Mucosa of descending colon (tissue), 3 donors: ENCODE measurements around the gene SAPCD1. TPM values are rescaled to one million over a fixed set of nuclear protein-coding genes. Genes with fewer than 3 reads are reported as not detected.
A peak's percentile ranks its signal among the peaks of the same experiment; 100 is the strongest.

Experiments
- ATAC-seq: fragments of 200-7000 bp; cut with Tn5 transposase; one replicate; pipeline ENCODE4 v1.9.1; 2020; ENCODE audit warnings: mild to moderate bottlenecking, moderate library complexity
- DNase-seq, 3 donors: peaks; one replicate each; pipeline ENCODE4 v3.0.0-alpha.2; 2020
- H3K36me3 ChIP-seq: fragments of 200-600 bp; one replicate; pipeline ENCODE4 v1.8.0; 2021; ENCODE audit warnings: low read depth, mild to moderate bottlenecking
- H3K4me1 ChIP-seq: fragments of 200-600 bp; one replicate; pipeline ENCODE4 v1.8.0; 2021; ENCODE audit warnings: low read depth, mild to moderate bottlenecking
- H3K4me3 ChIP-seq: fragments of 200-600 bp; one replicate; pipeline ENCODE4 v1.8.0; 2021; ENCODE audit warnings: mild to moderate bottlenecking
- H3K9me3 ChIP-seq: fragments of 200-600 bp; one replicate; pipeline ENCODE4 v1.8.0; 2021; ENCODE audit warnings: mild to moderate bottlenecking
- CTCF ChIP-seq: fragments of 200-600 bp; IDR thresholded peaks from one replicate; pipeline ENCODE4 v1.8.0; 2022; ENCODE audit warnings: antibody characterized with exemption, mild to moderate bottlenecking
- intact Hi-C, 2 donors: fragments of 100-400 bp; cut with DNase I in 1 of 2; cut with micrococcal nuclease in 1 of 2; formaldehyde crosslinking; loops; one replicate each; pipeline versions ENCODE4 v1.11.0 to v1.11.1; 2022; cut with DNase I, micrococcal nuclease
- total RNA-seq, 3 donors: library from RNA; stranded (reverse); fragmentation: NEBNext Ultra II Directional in 2 of 3; extraction: Animal tissue kit (Norgen Biotek cat#: 25700) in 2 of 3; gene quantifications; one replicate each; pipeline versions ENCODE4 v1.2.1 to v1.2.4, GENCODE V29; 2021 to 2023
- donor health status: DM: no; HTN: no; CAD: no; lungs with moderate emphysema.
- donor health status: DM: no; HTN: no; CAD: no.
- donor health status: DM: no; HTN: yes; CAD: no.

Gene SAPCD1
- total RNA-seq, 3 donors from 2014 or later: 2.5 to 9.6 (median 4.3) TPM

- intact Hi-C loops: no loop called here
- DNase-seq: no peak
- no peak for TF ChIP-seq CTCF
Observed at GRCh38 chr6:31781244-31782125, 19.0 kb downstream of the SAPCD1 start.

GRCh38 chr6:31782126-31782855, 19.8 kb downstream of the SAPCD1 start:
- no peaks in the 10 kb centered on the region for H3K9me3 ChIP-seq
- DNase-seq: no peak
- peaks cover 2% of the 10 kb centered on the region for H3K4me1 ChIP-seq
- ATAC-seq: no peak
- no peak for TF ChIP-seq CTCF
- peaks cover 3% of the 10 kb centered on the region for H3K36me3 ChIP-seq
- H3K4me3 ChIP-seq: no peak overlapping the region
- intact Hi-C loops: no loop called here

More at GRCh38 chr6:31781244-31782125, 19.0 kb downstream of the SAPCD1 start:
- Histone ChIP-seq H3K9me3 (no peaks in the 10 kb centered on the region), H3K4me3 (no peak overlapping the region), H3K36me3 (peaks cover 3% of the 10 kb centered on the region), H3K4me1 (peaks cover 10% of the 10 kb centered on the region)
- no peak for ATAC-seq

GRCh38 chr6:31784098-31784925, 21.9 kb downstream of the SAPCD1 start:
- Histone ChIP-seq H3K4me1 (no peaks in the 10 kb centered on the region), H3K36me3 (peaks cover 3% of the 10 kb centered on the region), H3K4me3 (no peak overlapping the region), H3K9me3 (no peaks in the 10 kb centered on the region)
- ATAC-seq (no peak), DNase-seq (no peak)
- TF ChIP-seq CTCF: no peak
- intact Hi-C loops: no loop called here

GRCh38 chr6:31785475-31785874, 23.0 kb downstream of the SAPCD1 start:
- intact Hi-C loops: no loop called here
- H3K36me3 ChIP-seq: peaks cover 3% of the 10 kb centered on the region
- no peak overlapping the region for H3K4me3 ChIP-seq
- DNase-seq: no peak
- TF ChIP-seq CTCF: no peak
- H3K9me3 ChIP-seq: no peaks in the 10 kb centered on the region
- ATAC-seq: no peak
- no peaks in the 10 kb centered on the region for H3K4me1 ChIP-seq

- intact Hi-C loops: no loop called here
- DNase-seq (peak in 1 of 3 donors; percentile 72), ATAC-seq (no peak)
- H3K9me3 ChIP-seq: no peaks in the 10 kb centered on the region
- peak; percentile 31 for TF ChIP-seq CTCF
- H3K4me1 ChIP-seq: peaks cover 15% of the 10 kb centered on the region
- no peak overlapping the region for H3K4me3 ChIP-seq
- H3K36me3 ChIP-seq: peaks cover 5% of the 10 kb centered on the region
Observed at GRCh38 chr6:31791324-31792089, 29.1 kb downstream of the SAPCD1 start.
